HL-60 (cell line): ENCODE measurements around the gene MCM7.

Source experiments
- DNase-seq, 2 experiments: peaks; one replicate each; pipeline ENCODE4 v3.0.0-alpha.2; 2010 to 2020; ENCODE audit warnings: low read depth in 1 of 2, low spot score in 1 of 2
- H3K27ac ChIP-seq: fragments of 250-450 bp; sonication (Bioruptor Pico); replicated peaks from 2 replicates; pipeline ENCODE4 v1.5.1; 2020; ENCODE audit warnings: mild to moderate bottlenecking, moderate library complexity
- H3K27me3 ChIP-seq: fragments of 250-450 bp; sonication (Bioruptor Pico); 2 replicates; pipeline ENCODE4 v1.5.1; 2021; ENCODE audit warnings: mild to moderate bottlenecking, moderate library complexity; ENCODE audit not compliant: insufficient read depth, poor library complexity, severe bottlenecking
- H3K4me3 ChIP-seq: replicated peaks from 2 replicates; pipeline ENCODE4 v1.5.1; 2011; ENCODE audit warnings: mild to moderate bottlenecking, control low read depth, low read length; ENCODE audit not compliant: insufficient read depth
- GABPA ChIP-seq: IDR thresholded peaks from 2 replicates; pipeline ENCODE4 v1.6.1; 2012; ENCODE audit warnings: low read depth
- POLR2AphosphoS5 ChIP-seq: IDR thresholded peaks from 2 replicates; pipeline ENCODE4 v1.6.1; 2012; ENCODE audit warnings: low read depth
- SPI1 ChIP-seq: IDR thresholded peaks from 2 replicates; pipeline ENCODE4 v1.6.1; 2012; ENCODE audit warnings: low read depth, mild to moderate bottlenecking, borderline replicate concordance
- TF ChIP-seq, protein P1 (sequence below): IDR thresholded peaks from one replicate; pipeline ENCODE4 v1.5.1; 2011; ENCODE audit warnings: low read length, control low read depth, inconsistent platforms; ENCODE audit not compliant: insufficient read depth
- TF ChIP-seq, protein P2 (sequence below): IDR thresholded peaks from 2 replicates; pipeline ENCODE4 v1.6.1; 2012; ENCODE audit warnings: low read depth; ENCODE audit not compliant: insufficient replicate concordance

MCM7 gene

DNA sequence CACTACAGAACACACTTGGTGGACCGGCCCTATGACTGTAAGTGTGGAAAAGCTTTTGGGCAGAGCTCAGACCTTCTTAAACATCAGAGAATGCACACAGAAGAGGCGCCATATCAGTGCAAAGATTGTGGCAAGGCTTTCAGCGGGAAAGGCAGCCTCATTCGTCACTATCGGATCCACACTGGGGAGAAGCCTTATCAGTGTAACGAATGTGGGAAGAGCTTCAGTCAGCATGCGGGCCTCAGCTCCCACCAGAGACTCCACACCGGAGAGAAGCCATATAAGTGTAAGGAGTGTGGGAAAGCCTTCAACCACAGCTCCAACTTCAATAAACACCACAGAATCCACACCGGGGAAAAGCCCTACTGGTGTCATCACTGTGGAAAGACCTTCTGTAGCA lies 37.0 kb downstream of the MCM7 start:
- Histone ChIP-seq H3K27ac (no peak overlapping the region), H3K4me3 (no peak overlapping the region), H3K27me3 (no peaks in the 10 kb centered on the region)
- TF ChIP-seq GABPA (no peak), POLR2AphosphoS5 (no peak), SPI1 (no peak)
- TF ChIP-seq, protein P1, sequence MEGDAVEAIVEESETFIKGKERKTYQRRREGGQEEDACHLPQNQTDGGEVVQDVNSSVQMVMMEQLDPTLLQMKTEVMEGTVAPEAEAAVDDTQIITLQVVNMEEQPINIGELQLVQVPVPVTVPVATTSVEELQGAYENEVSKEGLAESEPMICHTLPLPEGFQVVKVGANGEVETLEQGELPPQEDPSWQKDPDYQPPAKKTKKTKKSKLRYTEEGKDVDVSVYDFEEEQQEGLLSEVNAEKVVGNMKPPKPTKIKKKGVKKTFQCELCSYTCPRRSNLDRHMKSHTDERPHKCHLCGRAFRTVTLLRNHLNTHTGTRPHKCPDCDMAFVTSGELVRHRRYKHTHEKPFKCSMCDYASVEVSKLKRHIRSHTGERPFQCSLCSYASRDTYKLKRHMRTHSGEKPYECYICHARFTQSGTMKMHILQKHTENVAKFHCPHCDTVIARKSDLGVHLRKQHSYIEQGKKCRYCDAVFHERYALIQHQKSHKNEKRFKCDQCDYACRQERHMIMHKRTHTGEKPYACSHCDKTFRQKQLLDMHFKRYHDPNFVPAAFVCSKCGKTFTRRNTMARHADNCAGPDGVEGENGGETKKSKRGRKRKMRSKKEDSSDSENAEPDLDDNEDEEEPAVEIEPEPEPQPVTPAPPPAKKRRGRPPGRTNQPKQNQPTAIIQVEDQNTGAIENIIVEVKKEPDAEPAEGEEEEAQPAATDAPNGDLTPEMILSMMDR = no peak
- TF ChIP-seq, protein P2, sequence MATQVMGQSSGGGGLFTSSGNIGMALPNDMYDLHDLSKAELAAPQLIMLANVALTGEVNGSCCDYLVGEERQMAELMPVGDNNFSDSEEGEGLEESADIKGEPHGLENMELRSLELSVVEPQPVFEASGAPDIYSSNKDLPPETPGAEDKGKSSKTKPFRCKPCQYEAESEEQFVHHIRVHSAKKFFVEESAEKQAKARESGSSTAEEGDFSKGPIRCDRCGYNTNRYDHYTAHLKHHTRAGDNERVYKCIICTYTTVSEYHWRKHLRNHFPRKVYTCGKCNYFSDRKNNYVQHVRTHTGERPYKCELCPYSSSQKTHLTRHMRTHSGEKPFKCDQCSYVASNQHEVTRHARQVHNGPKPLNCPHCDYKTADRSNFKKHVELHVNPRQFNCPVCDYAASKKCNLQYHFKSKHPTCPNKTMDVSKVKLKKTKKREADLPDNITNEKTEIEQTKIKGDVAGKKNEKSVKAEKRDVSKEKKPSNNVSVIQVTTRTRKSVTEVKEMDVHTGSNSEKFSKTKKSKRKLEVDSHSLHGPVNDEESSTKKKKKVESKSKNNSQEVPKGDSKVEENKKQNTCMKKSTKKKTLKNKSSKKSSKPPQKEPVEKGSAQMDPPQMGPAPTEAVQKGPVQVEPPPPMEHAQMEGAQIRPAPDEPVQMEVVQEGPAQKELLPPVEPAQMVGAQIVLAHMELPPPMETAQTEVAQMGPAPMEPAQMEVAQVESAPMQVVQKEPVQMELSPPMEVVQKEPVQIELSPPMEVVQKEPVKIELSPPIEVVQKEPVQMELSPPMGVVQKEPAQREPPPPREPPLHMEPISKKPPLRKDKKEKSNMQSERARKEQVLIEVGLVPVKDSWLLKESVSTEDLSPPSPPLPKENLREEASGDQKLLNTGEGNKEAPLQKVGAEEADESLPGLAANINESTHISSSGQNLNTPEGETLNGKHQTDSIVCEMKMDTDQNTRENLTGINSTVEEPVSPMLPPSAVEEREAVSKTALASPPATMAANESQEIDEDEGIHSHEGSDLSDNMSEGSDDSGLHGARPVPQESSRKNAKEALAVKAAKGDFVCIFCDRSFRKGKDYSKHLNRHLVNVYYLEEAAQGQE = no peak
- DNase-seq = no peak

DNA sequence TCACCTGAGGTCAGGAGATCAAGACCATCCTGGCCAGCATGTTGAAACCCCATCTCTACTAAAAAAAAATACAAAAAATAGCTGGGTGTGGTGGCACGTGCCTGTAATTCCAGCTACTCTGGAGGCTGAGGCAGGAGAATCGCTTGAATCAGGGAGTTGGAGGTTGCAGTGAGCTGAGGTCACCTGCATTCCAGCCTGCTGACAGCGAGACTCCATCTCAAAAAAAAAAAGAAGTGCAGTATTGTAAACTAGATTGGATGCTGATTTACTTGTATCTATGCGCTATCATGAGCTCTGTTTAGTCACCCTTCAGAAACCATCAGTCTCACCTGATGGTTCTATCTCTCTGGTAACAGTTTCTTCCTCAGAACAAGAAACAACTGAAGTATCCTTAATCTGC lies 37.8 kb downstream of the MCM7 start:
- no peaks in the 10 kb centered on the region for H3K27me3 ChIP-seq
- H3K4me3 ChIP-seq = no peak overlapping the region
- H3K27ac ChIP-seq = no peak overlapping the region
- DNase-seq = no peak
- TF ChIP-seq SPI1 (no peak), POLR2AphosphoS5 (no peak), GABPA (no peak)
- TF ChIP-seq, protein P1 = no peak
- TF ChIP-seq, protein P2 = no peak

DNA sequence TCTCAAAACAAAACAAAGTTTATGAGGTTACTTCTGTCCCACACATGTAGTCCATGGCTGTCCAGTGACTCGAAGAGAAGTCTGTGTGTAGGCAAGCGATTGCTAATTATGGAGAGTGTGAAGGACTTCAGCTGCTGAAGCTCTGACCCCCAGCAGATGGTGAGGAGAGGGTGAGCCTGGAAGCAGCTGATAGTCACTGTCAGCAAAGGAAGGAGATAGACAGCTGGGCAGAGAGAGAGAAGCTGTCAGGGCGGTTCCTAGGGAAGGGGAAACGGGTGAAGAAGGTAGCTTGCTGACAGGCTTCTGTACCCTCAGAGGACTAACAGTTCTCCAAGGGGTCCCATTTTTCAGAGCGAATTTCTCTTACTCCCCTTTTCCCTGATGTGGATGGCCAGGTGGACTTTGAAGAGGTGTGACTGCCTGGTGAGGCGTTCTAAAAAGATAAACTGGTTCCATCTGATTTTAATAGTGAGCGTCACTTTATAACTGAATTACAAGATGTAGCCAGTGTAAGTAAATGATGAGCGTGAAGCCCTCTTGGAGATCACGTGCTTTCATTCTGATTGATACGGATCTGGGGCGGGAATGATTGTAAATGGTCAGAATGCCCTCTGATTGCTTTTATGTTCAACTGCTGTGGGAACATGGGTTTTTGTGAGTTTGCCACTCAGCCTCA lies 39.5 kb downstream of the MCM7 start:
- H3K4me3 ChIP-seq = no peak overlapping the region
- no peaks in the 10 kb centered on the region for H3K27me3 ChIP-seq
- H3K27ac ChIP-seq = no peak overlapping the region
- DNase-seq = no peak
- TF ChIP-seq, protein P1 = no peak
- TF ChIP-seq, protein P2 = no peak
- TF ChIP-seq SPI1 (no peak), POLR2AphosphoS5 (no peak), GABPA (no peak)
